Fibroblast of mammary gland (primary cell): ENCODE data around the gene UBE2S.
"Not testable (repeated sequence)": the region's sequence is repeated elsewhere in the genome, so short reads cannot be mapped to it uniquely, and the experiment has no call there.

Experiments used
- DNase-seq: peaks from one replicate; pipeline ENCODE4 v3.0.0-alpha.2; 2010; ENCODE audit warnings: low read depth
- H3K4me3 ChIP-seq: 2 replicates; pipeline ENCODE4 v1.5.1; 2011; ENCODE audit warnings: low read depth, mild to moderate bottlenecking, low read length, moderate library complexity; ENCODE audit not compliant: control insufficient read depth
- TF ChIP-seq, protein P1 (sequence below): conservative IDR thresholded peaks from 2 replicates; pipeline ENCODE4 v1.5.1; 2011; ENCODE audit warnings: low read depth, low read length, inconsistent platforms; ENCODE audit not compliant: control insufficient read depth, insufficient read depth

The UBE2S gene

DNA sequence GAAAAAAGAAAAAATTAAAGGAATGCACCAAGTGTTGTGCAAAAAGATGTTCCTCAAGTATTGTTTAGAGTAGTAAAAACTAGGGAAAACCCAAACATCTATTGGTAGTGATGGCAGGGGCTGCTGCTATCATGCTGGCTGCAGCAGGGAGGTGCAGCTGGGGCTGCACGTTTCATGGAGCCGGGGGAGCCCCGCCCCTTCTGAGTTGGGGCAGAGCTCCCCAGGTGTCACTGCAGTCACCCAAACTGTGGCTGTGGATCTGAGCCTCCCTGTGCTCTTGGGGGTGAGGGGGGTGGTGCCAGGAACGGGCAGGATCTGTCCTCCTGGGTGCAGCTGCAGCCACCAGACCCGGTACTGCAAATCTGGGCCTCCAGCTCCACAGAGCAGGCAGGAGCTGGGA lies 11.5 kb upstream of the UBE2S start:
- no peak for DNase-seq
- TF ChIP-seq, protein P1, sequence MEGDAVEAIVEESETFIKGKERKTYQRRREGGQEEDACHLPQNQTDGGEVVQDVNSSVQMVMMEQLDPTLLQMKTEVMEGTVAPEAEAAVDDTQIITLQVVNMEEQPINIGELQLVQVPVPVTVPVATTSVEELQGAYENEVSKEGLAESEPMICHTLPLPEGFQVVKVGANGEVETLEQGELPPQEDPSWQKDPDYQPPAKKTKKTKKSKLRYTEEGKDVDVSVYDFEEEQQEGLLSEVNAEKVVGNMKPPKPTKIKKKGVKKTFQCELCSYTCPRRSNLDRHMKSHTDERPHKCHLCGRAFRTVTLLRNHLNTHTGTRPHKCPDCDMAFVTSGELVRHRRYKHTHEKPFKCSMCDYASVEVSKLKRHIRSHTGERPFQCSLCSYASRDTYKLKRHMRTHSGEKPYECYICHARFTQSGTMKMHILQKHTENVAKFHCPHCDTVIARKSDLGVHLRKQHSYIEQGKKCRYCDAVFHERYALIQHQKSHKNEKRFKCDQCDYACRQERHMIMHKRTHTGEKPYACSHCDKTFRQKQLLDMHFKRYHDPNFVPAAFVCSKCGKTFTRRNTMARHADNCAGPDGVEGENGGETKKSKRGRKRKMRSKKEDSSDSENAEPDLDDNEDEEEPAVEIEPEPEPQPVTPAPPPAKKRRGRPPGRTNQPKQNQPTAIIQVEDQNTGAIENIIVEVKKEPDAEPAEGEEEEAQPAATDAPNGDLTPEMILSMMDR, result no peak
- no peak overlapping the region for H3K4me3 ChIP-seq

DNA sequence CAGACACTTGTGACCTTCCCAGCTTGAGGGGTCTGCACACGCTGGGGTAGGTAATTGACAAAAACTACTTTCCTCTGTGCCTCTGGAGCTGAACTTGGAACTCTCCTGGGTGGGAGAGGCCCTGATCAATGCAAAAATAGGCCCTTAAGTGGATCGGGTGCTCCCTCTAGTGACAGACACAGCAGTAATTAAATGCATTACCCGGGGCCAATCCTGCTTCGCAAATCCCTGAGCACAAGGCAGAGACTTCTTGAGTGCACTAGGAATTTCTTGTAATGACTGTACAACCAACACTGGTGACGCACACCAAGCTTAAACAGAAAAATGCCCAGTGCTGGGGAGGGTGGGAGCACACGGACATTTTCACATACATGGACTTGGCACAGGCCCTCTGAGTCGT lies 10.6 kb upstream of the UBE2S start:
- TF ChIP-seq, protein P1, result peak; percentile 75
- H3K4me3 ChIP-seq, result no peak overlapping the region
- peak; percentile 85 for DNase-seq

DNA sequence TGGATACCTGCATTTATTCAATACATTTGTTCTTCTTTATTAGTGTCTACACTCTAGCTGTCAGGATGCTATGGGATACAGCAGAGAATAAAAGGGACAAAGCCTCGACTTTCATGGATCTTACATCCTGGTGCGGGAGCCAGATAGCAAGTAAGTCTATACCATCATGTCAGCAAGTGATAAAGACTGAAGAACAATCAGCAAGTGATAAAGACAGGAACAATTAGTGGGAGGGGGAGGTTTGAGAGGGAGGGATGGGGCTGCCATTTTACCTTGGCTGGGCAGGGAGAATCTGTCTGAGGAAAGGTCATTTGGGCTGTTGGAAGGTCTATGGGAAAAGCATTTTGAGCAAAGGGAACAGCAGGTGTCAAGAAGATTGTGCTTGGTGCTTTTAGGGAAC lies 2.6 kb upstream of the UBE2S start:
- TF ChIP-seq, protein P1, result no peak
- no peak overlapping the region for H3K4me3 ChIP-seq
- no peak for DNase-seq

DNA sequence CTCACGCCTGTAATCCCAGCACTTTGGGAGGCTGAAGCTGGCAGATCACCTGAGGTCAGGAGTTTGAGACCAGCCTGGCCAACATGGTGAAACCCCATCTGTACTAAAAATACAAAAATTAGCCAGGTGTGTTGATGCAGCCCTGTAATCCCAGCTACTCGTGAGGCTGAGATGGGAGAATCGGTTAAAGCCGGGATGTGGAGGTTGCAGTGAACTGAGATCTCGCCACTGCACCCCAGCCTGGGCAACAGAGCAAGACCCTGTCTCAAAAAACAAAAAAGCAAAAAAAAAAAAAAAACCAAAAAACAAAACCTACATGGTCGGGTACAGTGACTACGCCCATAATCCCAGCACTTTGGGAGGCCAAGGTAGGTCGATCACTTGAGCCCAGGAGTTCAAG lies 1.6 kb upstream of the UBE2S start:
- DNase-seq, H3K4me3 ChIP-seq: not testable (repeated sequence)

DNA sequence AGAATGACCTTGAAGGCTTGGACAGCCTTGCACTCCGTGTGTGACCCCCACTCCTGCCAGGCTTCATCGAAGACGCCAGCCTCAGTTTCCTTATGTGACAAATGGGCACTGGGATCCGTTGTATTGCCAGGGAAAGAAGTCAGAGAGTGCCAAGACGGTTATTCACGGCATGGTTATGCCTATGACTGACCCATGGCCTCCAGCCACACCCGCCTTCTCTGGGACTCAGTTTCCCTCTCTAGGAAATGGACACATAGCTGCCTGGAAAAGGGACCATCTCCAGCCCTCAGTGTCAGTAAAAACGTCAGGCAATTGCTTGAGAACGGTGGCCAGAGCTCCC lies 915 bp upstream of the UBE2S start:
- TF ChIP-seq, protein P1, result no peak
- peak overlapping the region; percentile 45 for H3K4me3 ChIP-seq
- DNase-seq, result no peak

DNA sequence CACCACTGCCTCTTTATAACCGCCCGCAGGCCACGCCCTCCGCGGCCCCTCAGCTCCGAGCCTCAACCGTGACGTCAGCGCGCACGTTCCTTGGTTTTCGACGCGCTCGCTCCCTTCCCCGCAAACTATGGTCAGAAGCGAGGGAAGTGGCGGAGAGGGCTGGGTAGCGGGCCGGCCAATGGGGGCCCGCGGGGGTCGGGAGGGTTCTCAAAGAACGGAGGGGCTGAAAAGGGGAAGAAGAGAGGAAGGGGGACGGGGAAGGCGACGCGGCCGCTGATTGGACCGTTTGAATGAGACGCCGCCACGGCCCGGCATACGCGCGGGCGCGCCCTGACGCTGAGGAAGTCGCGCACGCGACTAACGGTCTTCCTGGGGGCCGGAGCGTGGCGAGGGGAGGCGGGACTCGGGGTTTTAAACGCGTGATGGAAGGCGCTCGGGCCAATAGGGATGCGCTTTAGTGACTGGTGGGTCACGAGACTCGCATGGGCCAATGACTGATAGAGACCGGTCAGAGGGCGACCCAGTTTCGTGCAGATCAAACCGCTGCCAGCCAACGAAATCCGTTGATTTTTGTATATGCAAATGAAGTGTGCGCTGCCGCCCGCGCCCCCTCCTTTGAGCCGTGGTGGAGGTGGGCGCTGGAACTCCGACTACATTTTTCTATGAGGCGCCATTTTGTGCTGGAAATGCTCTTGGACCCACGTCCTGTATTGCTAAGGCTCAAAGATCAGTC lies 378 bp upstream of the UBE2S start:
- TF ChIP-seq, protein P1, result no peak
- DNase-seq, result peak; percentile 99

DNA sequence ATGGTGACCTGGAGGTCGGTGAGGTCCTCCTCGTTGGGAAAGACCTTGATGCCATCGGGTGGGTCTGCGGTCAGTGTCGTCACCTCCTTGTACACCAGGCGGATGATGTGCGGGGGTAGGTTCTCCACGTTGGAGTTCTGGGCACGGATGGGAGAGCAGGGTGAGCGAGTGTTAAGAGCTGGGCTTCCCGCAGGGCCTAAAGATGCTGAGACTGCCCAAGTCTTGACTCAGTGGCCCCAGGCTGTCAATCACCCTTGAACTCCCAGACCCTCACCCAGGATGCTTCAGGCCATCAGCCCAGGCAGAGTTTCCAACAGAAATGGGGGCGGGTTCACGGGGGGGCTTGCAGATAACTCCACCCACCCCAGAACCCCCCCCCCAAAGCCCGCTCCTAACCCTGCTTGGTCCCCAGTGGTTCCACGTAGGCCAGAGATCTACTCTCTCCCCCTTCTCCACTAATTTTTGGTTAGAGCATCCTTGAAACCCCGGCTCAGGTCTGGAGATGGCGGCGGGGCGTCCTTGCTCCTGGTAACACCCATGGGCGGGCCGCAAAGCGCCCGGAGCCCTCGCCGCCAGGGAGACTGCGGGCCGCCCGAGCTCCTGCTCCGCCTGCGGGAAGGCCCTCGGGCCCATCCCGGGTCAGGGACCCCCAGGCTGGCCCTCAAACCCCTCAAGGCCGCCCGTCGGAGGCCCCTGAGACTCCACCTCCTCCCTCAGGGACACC lies 600 bp downstream of the UBE2S start:
- peak; percentile 41 for DNase-seq
- peak overlapping the region; percentile 78 for H3K4me3 ChIP-seq
- TF ChIP-seq, protein P1, result no peak

More for the DNA sequence above, 378 bp upstream of the UBE2S start:
- H3K4me3 ChIP-seq, result peak overlapping the region; percentile 48
